Mesothelial cell of epicardium (in vitro differentiated cells): ENCODE measurements around the gene DLGAP1. TPM values are rescaled to one million over a fixed set of nuclear protein-coding genes. Genes with fewer than 3 reads are reported as not detected.

Source experiments
- DNase-seq, 2 experiments: peaks; one replicate each; pipeline ENCODE4 v3.0.0; 2021; ENCODE audit warnings: low spot score in 2 of 2; ENCODE audit not compliant: unreplicated experiment in 2 of 2
- H3K27ac Mint-ChIP-seq: 2 replicates; pipeline ENCODE4 v1.8.0; 2021; ENCODE audit warnings: mixed read lengths
- H3K27me3 Mint-ChIP-seq: 2 replicates; pipeline ENCODE4 v1.8.0; 2021; ENCODE audit warnings: low read depth, mixed read lengths
- H3K36me3 Mint-ChIP-seq: 2 replicates; pipeline ENCODE4 v1.8.0; 2021; ENCODE audit warnings: mixed read lengths
- H3K4me1 Mint-ChIP-seq: 2 replicates; pipeline ENCODE4 v1.8.0; 2021; ENCODE audit warnings: mixed read lengths
- H3K4me3 Mint-ChIP-seq: 2 replicates; pipeline ENCODE4 v1.8.0; 2021; ENCODE audit warnings: mild to moderate bottlenecking, moderate library complexity, mixed read lengths
- H3K9me3 Mint-ChIP-seq: 2 replicates; pipeline ENCODE4 v1.8.0; 2021; ENCODE audit warnings: mixed read lengths
- total RNA-seq: library from RNA; stranded (reverse); gene quantifications from 3 replicates; pipeline ENCODE4 v1.2.1, GENCODE V29; 2021
- TF ChIP-seq, protein P1 (sequence below): fragments of 200-600 bp; sonication (generic); IDR thresholded peaks from one replicate; pipeline ENCODE4 v1.5.0; 2021; ENCODE audit warnings: antibody characterized with exemption; ENCODE audit not compliant: unreplicated experiment

The DLGAP1 gene
- total RNA-seq, 1 donor from 2014 or later: 4.6 TPM

DNA sequence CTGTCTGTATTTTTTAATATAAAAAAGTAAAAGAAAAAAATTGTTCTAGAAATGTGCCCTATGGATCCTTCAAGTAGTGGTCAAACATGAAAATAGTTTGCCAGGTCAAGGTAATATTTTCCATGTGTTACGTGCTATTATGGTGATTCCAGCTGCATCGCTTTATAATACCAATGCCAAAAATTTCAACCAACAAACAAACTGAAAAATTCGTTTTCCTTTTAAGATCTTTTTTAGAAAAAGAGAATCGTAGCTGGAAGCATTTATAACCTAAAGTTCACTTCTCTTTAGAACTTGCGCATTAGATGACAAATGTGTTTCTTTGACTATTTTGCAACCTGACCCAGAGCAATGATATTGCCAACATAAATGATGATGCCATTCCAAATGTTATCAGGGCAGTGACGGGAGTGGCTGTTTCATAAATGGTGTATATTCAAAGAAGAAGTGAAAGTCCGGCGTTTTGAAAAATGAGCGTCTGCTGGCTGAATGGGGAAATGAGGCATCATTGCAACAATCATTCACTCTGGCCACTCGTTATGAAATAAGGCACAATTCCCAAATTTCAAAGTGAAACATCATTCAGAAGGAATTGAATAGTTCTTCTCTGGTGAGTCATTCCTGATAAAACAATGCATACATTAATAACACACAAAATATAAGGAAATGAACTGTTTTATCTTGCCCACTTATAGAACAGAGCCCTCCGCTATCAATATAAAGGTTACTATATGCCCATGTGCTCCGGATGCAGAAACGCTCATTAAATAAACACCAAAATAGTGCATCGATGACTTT is 707.7 kb downstream of the DLGAP1 start:
- TF ChIP-seq, protein P1, sequence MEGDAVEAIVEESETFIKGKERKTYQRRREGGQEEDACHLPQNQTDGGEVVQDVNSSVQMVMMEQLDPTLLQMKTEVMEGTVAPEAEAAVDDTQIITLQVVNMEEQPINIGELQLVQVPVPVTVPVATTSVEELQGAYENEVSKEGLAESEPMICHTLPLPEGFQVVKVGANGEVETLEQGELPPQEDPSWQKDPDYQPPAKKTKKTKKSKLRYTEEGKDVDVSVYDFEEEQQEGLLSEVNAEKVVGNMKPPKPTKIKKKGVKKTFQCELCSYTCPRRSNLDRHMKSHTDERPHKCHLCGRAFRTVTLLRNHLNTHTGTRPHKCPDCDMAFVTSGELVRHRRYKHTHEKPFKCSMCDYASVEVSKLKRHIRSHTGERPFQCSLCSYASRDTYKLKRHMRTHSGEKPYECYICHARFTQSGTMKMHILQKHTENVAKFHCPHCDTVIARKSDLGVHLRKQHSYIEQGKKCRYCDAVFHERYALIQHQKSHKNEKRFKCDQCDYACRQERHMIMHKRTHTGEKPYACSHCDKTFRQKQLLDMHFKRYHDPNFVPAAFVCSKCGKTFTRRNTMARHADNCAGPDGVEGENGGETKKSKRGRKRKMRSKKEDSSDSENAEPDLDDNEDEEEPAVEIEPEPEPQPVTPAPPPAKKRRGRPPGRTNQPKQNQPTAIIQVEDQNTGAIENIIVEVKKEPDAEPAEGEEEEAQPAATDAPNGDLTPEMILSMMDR: no peak
- no peak for DNase-seq
- Mint-ChIP-seq H3K4me3 (no peak overlapping the region), H3K27ac (peak overlapping the region; percentile 41), H3K36me3 (peaks cover 8% of the 10 kb centered on the region), H3K9me3 (peaks cover 18% of the 10 kb centered on the region), H3K4me1 (peaks cover 14% of the 10 kb centered on the region), H3K27me3 (no peaks in the 10 kb centered on the region)

DNA sequence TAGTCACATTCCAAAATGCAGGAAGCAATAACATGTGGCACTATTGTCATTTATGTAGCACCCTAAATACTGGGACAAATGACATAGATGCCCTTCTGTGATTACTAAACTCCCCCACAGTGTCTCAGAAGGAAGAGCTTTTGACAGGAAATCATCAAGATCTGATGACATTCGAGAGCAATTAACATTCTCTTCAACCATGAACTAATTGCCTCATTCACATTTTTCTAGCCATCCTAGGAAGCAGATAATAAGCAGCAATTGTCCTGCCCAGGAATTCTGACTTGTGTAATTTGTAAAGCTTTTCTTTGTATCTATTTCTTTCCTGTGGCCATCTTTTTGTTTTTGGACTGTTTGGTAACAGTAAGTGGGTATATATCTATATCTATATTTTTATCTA is 712.6 kb downstream of the DLGAP1 start:
- TF ChIP-seq, protein P1: no peak
- H3K27ac Mint-ChIP-seq: no peak overlapping the region
- peaks cover 8% of the 10 kb centered on the region for H3K4me1 Mint-ChIP-seq

DNA sequence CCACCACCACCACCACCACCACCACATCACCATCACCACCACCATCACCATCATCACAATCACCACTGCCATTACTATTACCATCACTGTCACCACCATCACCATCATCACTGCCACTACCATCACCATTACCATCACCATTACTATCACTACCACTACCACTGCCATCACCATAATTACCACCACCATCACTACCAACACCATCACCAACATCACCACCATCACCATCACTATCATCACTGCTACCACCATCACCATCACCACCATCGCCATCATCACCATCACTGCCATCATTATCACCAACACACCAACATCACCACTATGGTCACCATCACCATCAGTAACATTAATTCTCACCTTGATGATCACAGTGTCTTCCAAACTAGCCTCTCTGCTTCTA is 713.8 kb downstream of the DLGAP1 start:
- H3K4me1 Mint-ChIP-seq: no peaks in the 10 kb centered on the region
- H3K4me3 Mint-ChIP-seq: no peak overlapping the region
- H3K27me3 Mint-ChIP-seq: no peaks in the 10 kb centered on the region
- no peak overlapping the region for H3K27ac Mint-ChIP-seq
- TF ChIP-seq, protein P1: no peak
- H3K36me3 Mint-ChIP-seq: peaks cover 13% of the 10 kb centered on the region
- DNase-seq: no peak
- H3K9me3 Mint-ChIP-seq: peaks cover 10% of the 10 kb centered on the region

More for the DNA sequence above, 712.6 kb downstream of the DLGAP1 start:
- DNase-seq: no peak
- H3K36me3 Mint-ChIP-seq: peaks cover 13% of the 10 kb centered on the region
- no peak overlapping the region for H3K4me3 Mint-ChIP-seq
- peaks cover 10% of the 10 kb centered on the region for H3K9me3 Mint-ChIP-seq
- H3K27me3 Mint-ChIP-seq: no peaks in the 10 kb centered on the region

DNA sequence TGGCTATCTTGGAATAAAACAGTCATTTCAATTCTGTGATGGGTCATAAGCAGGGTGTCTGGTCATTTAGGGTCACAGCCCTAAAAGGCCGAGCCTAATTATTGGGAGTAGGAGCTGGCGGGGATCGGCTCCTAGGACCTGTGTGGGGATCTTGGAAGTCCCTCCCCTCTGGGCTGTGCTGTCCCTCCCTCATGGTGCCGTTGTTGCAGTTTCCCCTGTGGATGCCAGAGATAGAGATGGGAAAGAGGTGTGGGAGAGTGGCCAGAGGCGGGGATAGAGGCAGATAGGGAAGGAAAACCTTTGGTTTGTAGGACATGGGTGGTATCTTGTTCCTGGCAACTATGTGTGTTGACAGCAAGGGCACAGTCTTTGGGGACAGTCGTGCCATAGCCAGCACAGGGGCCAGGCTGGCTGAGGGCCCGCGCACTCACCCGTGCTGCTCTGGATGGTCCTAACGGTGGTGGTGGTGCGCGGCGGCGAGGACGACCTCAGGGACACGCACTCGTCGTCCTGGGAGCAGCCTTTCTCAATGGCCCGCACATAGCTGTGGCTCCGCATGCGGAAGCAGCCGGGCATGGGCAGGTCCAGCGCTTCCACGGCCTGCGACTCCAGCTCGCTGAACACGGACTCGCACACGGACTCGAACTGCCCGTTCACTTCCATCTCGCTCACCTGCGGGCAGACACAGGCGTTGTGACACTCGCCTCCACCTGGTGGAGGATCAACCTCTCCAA is 726.2 kb downstream of the DLGAP1 start:
- TF ChIP-seq, protein P1: no peak
- Mint-ChIP-seq H3K36me3 (peaks cover 20% of the 10 kb centered on the region), H3K27ac (no peak overlapping the region)

DNA sequence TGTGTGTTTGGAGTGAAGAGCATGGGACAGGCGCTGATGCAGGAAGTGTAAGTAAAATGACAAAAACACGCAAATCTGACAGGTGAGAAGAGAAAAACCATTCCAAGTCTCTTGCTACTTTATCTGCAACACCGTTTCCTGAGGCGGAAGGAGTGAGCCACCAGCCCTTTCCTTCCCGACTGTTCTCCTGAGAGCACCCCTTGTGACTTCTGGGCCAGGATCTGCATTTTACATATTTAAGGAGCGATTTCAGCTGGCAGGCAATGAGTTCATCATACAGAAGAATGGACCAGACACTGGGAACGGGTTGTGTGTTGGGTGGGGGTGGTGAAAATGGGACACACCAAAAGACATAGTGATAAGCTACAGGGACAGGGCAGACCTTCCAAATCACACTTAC is 727.8 kb downstream of the DLGAP1 start:
- TF ChIP-seq, protein P1: no peak
- no peak for DNase-seq
- Mint-ChIP-seq H3K36me3 (peaks cover 11% of the 10 kb centered on the region), H3K9me3 (peaks cover 7% of the 10 kb centered on the region), H3K27me3 (no peaks in the 10 kb centered on the region), H3K27ac (no peak overlapping the region), H3K4me1 (peaks cover 44% of the 10 kb centered on the region), H3K4me3 (no peak overlapping the region)

More for the DNA sequence above, 726.2 kb downstream of the DLGAP1 start:
- Mint-ChIP-seq H3K4me3 (no peak overlapping the region), H3K9me3 (peaks cover 20% of the 10 kb centered on the region), H3K4me1 (peaks cover 28% of the 10 kb centered on the region), H3K27me3 (no peaks in the 10 kb centered on the region)
- no peak for DNase-seq
